Measurements from ENCODE around the gene PSD4.

Gene PSD4

GRCh38 chr2:113209011-113209645, 35.4 kb downstream of the PSD4 start:
- no peak for DNase-seq

GRCh38 chr2:113209646-113210171, 35.9 kb downstream of the PSD4 start:
- DNase-seq, result no peak

- DNase-seq, result no peak
These were observed 37.7 kb downstream of the PSD4 start for GRCh38 chr2:113211226-113212105.

- DNase-seq, result no peak
These were observed 38.7 kb downstream of the PSD4 start for GRCh38 chr2:113212245-113213060.

GRCh38 chr2:113213061-113213930, 39.5 kb downstream of the PSD4 start:
- DNase-seq, result no peak

- DNase-seq, result no peak
These were observed 40.4 kb downstream of the PSD4 start for GRCh38 chr2:113214141-113214540.

GRCh38 chr2:113215056-113215455, 41.3 kb downstream of the PSD4 start:
- DNase-seq, result no peak

- DNase-seq, result no peak
These were observed 42.5 kb downstream of the PSD4 start for GRCh38 chr2:113216321-113216720.

- DNase-seq, result no peak
These were observed 43.2 kb downstream of the PSD4 start for GRCh38 chr2:113216891-113217454.

- DNase-seq, result no peak
These were observed 43.9 kb downstream of the PSD4 start for GRCh38 chr2:113217455-113218282.

GRCh38 chr2:113218283-113219091, 44.7 kb downstream of the PSD4 start:
- no peak for DNase-seq

- no peak for DNase-seq
These were observed 45.3 kb downstream of the PSD4 start for GRCh38 chr2:113219092-113219441.

- DNase-seq, result no peak
These were observed 45.7 kb downstream of the PSD4 start for GRCh38 chr2:113219525-113219888.

GRCh38 chr2:113219889-113220641, 46.3 kb downstream of the PSD4 start:
- no peak for DNase-seq

- DNase-seq, result no peak
These were observed 47.4 kb downstream of the PSD4 start for GRCh38 chr2:113220970-113221708.

GRCh38 chr2:113221846-113222245, 48.1 kb downstream of the PSD4 start:
- no peak for DNase-seq

- no peak for DNase-seq
These were observed 50.0 kb downstream of the PSD4 start for GRCh38 chr2:113223813-113224212.

- DNase-seq, result no peak
These were observed 51.0 kb downstream of the PSD4 start for GRCh38 chr2:113224647-113225236.

Data from central memory CD4-positive, alpha-beta T cell (primary cell).